Brain pericyte (primary cell): ENCODE results near the gene ABRAXAS1.
"Not testable (repeated sequence)": the region's sequence is repeated elsewhere in the genome, so short reads cannot be mapped to it uniquely, and the experiment has no call there.

ENCODE experiments used
- DNase-seq: peaks from one replicate; pipeline ENCODE4 v3.0.0-alpha.2; 2012; ENCODE audit warnings: low read depth, low spot score

Gene ABRAXAS1

GRCh38 chr4:83484500-83485461 is at the start of gene ABRAXAS1:
Gene ABRAXAS1, minus strand, starts transcription at chr4:83485100. Its CDS starts 28 bp downstream, at chr4:83485072.
- DNase-seq: peak; percentile 44

- no peak for DNase-seq
Measured at GRCh38 chr4:83527671-83528070, 42.8 kb upstream of the ABRAXAS1 start.

GRCh38 chr4:83522239-83522638 is 37.3 kb upstream of the ABRAXAS1 start:
- DNase-seq: no peak

GRCh38 chr4:83516042-83516772 is 31.3 kb upstream of the ABRAXAS1 start:
- no peak for DNase-seq

- no peak for DNase-seq
Measured at GRCh38 chr4:83510442-83510841, 25.5 kb upstream of the ABRAXAS1 start.

- not testable (repeated sequence) for DNase-seq
Measured at GRCh38 chr4:83509156-83509585, 24.3 kb upstream of the ABRAXAS1 start.

GRCh38 chr4:83504996-83505395 is 20.1 kb upstream of the ABRAXAS1 start:
- no peak for DNase-seq

- no peak for DNase-seq
Measured at GRCh38 chr4:83504503-83504902, 19.6 kb upstream of the ABRAXAS1 start.

- no peak for DNase-seq
Measured at GRCh38 chr4:83503974-83504373, 19.1 kb upstream of the ABRAXAS1 start.

- DNase-seq: not testable (repeated sequence)
Measured at GRCh38 chr4:83501671-83502070, 16.8 kb upstream of the ABRAXAS1 start.

GRCh38 chr4:83498187-83498586 is 13.3 kb upstream of the ABRAXAS1 start:
- DNase-seq: no peak

GRCh38 chr4:83496085-83496917 is 11.4 kb upstream of the ABRAXAS1 start:
- not testable (repeated sequence) for DNase-seq

GRCh38 chr4:83490876-83491450 is 6.1 kb upstream of the ABRAXAS1 start:
- no peak for DNase-seq

- no peak for DNase-seq
Measured at GRCh38 chr4:83489711-83490326, 4.9 kb upstream of the ABRAXAS1 start.

- DNase-seq: no peak
Measured at GRCh38 chr4:83486457-83487129, 1.7 kb upstream of the ABRAXAS1 start.

- DNase-seq: no peak
Measured at GRCh38 chr4:83473966-83474365, 10.9 kb downstream of the ABRAXAS1 start.

GRCh38 chr4:83473423-83473822 is 11.5 kb downstream of the ABRAXAS1 start:
- DNase-seq: no peak

GRCh38 chr4:83456184-83456501 is 28.8 kb downstream of the ABRAXAS1 start:
- DNase-seq: no peak

- peak; percentile 97 for DNase-seq
Measured at GRCh38 chr4:83455281-83456183, 29.4 kb downstream of the ABRAXAS1 start, which contains the start of the genes HELQ and MRPS18C. Gene HELQ, minus strand, starts transcription at chr4:83455823. Its CDS starts 130 bp downstream, at chr4:83455693. Gene MRPS18C, plus strand, starts transcription at chr4:83456058. Its CDS starts 20 bp downstream, at chr4:83456078.
